SHP77 (cell line): ENCODE measurements around the gene KLK8.
"Not testable (repeated sequence)": the region's sequence is repeated elsewhere in the genome, so short reads cannot be mapped to it uniquely, and the experiment has no call there.

Experiments used
- DNase-seq, 2 experiments: peaks; one replicate each; lab custom pipeline; 2025; lab: John Stamatoyannopoulos, UW

The KLK8 gene

GRCh38 chr19:51016798-51017683 is 15.6 kb upstream of the KLK8 start:
- peak; percentile 27 to 31 for DNase-seq

- DNase-seq: no peak
These were observed 14.4 kb upstream of the KLK8 start for GRCh38 chr19:51015691-51016267.

GRCh38 chr19:51014242-51014641 is 12.8 kb upstream of the KLK8 start:
- DNase-seq: no peak

GRCh38 chr19:51012661-51013190 is 11.3 kb upstream of the KLK8 start:
- no peak for DNase-seq

- no peak for DNase-seq
These were observed 8.8 kb upstream of the KLK8 start for GRCh38 chr19:51010066-51010795.

- DNase-seq: no peak
These were observed 7.9 kb upstream of the KLK8 start for GRCh38 chr19:51009061-51009891.

- DNase-seq: no peak
These were observed 6.1 kb upstream of the KLK8 start for GRCh38 chr19:51007488-51007887.

- DNase-seq: no peak
These were observed 5.0 kb upstream of the KLK8 start for GRCh38 chr19:51006406-51006805.

- no peak for DNase-seq
These were observed 3.8 kb upstream of the KLK8 start for GRCh38 chr19:51005248-51005647.

GRCh38 chr19:51003316-51003715 is 1.9 kb upstream of the KLK8 start:
- no peak for DNase-seq

- DNase-seq: no peak
These were observed 1.3 kb upstream of the KLK8 start for GRCh38 chr19:51002542-51003311.

GRCh38 chr19:51002089-51002532 is 707 bp upstream of the KLK8 start:
- DNase-seq: no peak

GRCh38 chr19:51000981-51001380 is 423 bp downstream of the KLK8 start:
- no peak for DNase-seq

- DNase-seq: no peak
These were observed 978 bp downstream of the KLK8 start for GRCh38 chr19:51000426-51000825.

GRCh38 chr19:50998686-50999085 is 2.7 kb downstream of the KLK8 start:
- no peak for DNase-seq

- no peak for DNase-seq
These were observed 3.3 kb downstream of the KLK8 start for GRCh38 chr19:50998061-50998460.

GRCh38 chr19:50994129-50994528 is 7.3 kb downstream of the KLK8 start:
- no peak for DNase-seq

- no peak for DNase-seq
These were observed 8.8 kb downstream of the KLK8 start for GRCh38 chr19:50992666-50993035.

GRCh38 chr19:50984416-50984815 is 17.0 kb downstream of the KLK8 start:
- not testable (repeated sequence) for DNase-seq

GRCh38 chr19:50983625-50984292 is 17.6 kb downstream of the KLK8 start, which contains the start of gene KLK7:
KLK7 (minus strand) TSS chr19:50983917; CDS start chr19:50982399, 1,518 bp downstream.
- no peak for DNase-seq
